Activated CD4-positive, alpha-beta T cell treated with anti-CD3 and anti-CD28 coated beads, Interleukin-10, Interleukin-2, amounts not matched to agents 100 ng/mL and 50 ng/mL, durations not matched to agents 16 hours and 8 hours (primary cell): ENCODE measurements around the gene GRIA1.

Source experiments
- DNase-seq: peaks from one replicate; pipeline ENCODE4 v3.0.0-alpha.2; 2020

Gene GRIA1

DNA sequence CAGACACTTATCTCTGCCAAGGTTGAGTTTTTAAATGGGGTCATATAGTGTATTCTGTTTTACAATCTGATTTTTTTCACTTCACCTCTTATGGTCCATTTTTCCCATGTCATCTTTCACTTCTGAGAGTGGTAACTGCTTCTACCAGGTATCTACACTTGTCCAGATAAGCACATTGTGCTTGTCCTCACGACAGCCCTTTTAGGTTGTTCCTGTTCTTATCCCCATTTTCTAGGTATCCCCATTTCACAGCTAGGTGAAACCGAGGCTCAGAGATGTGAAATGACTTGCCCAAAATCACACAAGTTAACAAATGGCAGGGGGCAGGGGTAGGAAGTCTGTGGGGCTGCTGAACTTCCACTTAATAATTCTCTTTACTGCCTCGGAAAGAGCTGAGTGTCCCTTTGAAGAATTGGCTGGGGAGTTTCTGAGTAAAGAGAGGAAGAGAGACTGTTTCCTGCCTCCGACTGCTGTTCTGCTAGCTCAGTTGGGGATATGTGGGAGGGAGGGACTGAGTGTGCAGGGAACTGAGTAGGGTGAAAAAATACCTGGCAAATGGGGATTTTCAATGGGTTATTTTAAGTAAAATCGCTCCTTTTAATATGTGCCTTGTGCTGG, 255.4 kb downstream of the GRIA1 start:
- DNase-seq, result no peak

DNA sequence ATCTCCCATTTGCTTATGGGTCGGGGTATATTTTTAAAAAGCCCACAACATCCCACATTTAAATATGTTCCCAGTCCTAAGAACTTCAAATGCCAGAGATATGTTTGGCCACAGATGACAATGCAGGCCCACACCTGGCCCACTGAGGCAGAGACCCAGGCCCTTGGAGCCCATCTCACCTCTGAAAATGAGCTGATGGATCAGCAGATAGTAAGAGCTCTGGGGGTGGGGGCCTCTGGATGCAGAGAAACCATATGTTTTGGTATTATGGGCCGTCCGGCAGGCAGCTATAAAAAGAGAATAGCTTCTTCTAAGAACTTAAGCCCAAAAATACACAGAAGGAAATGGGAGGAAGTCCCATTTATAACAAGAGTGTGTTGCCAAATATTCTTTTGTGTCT, 256.0 kb downstream of the GRIA1 start:
- no peak for DNase-seq

DNA sequence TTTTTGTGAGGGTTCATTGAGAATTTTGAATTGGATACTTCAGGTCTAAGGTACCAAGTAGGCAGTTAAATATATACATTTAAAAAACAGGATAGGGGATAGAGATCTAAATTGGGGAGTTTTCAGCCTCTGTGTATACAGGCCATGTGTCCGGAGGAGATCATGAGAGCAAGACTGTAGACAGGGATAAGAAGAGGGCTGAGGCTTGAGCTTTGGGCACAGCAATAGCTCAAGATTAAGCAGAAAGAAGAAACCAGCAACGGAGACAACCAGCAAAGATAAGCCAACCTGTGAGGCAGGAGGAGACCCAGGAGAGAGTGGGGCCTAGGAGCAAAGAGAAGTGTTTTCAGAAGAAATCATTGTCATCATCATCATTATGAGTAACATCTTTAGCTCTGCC, 258.4 kb downstream of the GRIA1 start:
- DNase-seq, result no peak

DNA sequence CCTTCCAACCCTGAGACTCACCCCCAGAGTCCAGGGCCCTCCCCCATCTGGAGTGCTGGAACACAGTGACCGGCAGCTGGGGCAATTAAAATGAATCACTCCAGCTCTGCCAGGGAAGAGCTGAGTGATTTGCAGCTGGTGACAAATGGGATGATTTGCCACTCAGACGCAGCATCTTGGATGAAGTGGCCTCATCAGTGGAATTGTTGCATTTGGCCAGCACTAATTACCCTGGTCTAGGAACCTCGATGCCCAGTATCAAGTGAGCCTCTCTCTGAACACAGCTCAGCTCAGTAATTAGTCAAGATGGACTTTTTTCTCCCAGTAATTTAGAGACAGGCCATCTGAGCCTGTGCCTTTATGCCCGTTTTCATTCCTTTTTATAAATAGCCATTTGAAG, 259.5 kb downstream of the GRIA1 start:
- no peak for DNase-seq

DNA sequence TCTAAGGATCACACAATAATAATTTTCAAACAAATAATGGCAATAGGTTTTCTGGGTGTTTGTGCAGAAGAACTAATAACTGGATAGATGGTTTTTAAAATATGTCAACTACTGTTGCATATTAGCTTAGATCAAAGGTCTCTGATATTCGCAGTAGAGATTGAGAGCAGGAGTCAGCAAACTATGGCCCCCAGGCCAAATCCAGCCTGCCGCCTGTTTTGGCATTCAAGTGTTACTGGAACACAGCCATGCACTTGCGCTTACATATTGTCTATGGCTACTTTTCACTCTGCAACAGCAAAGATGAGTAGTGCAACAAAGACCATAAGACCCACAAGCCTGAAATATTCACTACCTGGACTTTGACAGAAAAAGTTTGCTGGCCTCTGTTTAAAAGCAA, 260.8 kb downstream of the GRIA1 start:
- no peak for DNase-seq

DNA sequence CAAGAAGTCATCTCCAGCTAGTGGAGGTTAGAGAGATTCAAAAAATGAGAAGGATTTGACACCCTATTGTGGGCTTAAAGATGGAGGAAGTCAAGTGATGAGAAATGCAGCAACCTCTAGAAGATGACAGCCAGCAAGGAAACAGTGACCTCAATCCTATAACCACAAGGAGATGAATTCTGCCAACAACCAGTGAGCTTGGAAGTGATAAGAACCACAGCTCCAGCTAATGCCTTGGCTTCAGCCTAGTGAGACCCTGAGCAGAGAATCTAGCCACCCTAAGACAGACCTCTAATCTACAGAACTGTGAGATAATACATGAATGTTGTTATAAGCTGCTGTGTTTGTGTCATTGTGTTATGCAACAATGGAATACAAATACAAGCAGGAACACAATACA, 262.4 kb downstream of the GRIA1 start:
- no peak for DNase-seq

DNA sequence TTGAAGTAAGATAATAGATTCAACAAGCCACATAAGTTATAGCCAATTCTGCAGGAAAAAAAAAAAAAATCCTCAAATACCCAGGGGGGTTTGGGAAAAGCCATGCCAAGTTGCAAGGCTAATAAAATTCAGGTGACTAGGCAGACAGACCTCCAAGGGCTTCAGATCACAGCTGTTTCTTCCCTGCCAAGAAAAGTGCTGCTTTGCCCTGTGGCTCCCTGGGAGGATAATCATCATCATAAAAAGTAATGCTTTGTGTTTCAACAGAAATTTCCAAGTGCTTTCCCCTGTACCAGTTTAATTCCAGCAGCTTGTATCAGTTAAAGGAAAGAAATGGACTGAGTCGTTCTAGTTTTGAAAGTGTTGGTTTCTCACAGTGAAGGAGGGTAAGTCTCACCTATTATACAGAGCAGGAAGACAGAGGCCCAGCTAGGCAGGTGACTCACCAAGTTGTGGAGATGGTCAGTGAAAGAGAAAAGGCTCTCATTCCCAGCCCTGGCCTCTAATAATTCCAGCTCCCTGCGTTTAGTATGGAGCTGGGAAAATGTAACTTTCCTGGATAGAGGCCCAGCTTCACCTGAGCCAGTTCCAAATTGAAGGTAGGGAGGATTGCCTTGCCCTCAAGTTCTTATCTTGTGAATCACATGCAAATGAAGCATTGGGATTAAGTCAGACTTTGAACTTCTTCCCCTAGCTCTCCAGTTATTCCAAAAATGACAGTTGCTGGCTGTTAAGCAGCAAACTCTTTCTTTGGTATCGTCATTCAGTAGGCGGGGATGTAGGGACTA, 263.4 kb downstream of the GRIA1 start:
- DNase-seq, result no peak

DNA sequence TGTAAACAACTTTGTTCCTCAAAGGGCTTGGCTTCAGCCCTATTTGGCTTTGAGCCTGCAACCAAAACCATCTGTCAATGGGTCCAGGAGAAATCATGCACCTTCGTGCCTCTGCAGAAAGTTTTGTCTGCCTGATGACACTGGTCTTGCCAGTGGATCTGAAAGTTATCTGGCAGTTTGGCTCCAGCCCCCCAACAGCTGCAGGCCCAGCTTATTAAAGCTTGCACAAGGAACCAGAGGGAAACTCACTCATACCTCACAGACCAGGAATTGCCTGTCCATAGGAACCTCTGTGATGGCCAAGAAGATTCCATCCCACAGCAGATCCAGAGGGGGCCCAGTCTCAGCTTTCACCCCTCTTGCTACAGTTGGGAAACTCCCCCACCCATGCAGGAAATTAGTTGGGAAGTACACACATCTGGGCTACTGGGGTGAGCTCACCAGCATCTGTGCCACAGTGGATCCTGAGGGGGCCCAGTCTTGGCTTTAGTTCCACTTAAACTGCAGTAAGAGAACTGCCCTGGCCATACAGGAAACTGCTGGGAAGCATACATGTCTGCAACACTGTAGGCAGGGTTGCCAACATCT, 265.5 kb downstream of the GRIA1 start:
- DNase-seq, result no peak

DNA sequence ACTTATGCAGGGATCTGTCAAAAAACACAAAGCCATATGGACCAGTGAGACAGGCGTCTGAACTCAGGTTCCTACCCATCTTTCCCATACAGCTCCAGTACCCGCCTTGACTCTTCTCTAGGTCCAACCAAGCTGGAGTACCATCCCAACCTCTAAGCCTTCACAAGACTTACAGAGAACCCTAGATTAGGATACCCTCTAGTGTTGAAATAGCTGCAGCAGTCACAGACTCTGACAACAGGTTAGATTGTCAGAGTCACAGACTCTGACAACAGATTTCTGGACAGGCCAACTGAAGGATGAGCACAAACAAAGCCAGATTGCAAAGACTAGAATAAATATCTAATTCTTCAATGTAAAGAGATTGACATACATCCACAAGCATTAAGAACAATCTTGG, 266.1 kb downstream of the GRIA1 start:
- no peak for DNase-seq

DNA sequence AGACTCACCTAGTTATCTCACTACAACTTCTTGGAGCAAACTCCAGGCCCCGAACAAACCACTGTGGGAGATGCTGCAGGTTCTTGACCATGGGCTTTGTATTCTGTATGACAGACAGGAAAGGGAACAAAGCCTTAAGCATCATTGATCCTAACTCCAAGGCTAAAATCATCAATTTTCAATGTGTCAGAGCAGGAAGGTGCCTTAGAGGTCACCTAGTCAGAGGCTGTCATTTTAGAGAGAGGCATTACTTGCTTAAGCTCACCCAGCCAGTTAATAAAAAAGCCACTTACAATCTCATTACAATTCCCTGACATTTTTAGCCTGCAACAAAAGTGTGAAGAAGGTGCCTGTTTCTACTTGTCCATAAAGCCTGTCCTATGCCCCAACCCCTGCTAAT, 275.5 kb downstream of the GRIA1 start:
- no peak for DNase-seq

DNA sequence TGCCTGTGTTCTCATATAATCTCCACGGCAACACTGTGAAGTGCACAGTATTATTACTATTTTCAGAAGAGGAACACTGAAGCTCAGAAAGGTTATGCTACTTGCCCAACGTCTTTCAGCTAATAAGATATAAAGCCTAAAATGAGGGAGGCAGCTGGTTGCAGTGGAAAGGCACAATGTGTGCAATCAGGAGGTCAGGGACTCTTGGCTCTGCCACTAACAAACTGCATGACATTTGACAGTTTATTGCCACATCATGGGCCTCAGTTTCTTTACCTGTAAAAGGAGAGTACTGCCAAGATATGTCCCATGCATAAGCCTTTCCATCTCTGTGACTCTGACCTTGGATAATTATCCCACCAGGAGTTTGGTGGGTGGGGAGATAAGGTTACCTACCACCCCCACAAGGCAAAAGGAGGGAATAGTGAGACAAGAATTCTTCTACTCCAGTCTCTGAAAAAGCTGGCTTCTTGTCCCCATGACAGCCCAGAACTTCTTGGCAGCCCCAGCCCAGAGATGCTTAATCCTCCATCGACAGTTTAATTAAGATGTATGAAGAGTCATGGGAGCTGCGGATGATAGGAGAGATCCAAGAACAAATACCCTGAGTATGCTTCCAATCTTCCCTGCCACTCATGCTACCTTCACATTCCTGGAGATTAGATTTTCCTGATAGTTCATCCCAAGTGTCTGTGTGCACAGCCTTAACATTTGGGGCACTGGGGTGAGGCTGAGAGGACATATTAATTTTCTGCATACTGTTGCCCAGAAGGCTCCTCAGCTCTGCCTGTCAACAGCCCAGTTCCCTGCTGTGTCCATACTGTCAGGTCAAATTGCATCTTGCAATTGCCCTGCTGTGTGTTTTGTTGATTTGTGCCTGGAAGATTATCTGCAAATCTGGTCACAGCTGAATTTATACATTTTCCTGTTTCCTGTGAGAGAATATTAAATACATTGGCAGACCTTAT, 277.0 kb downstream of the GRIA1 start:
- DNase-seq, result no peak

DNA sequence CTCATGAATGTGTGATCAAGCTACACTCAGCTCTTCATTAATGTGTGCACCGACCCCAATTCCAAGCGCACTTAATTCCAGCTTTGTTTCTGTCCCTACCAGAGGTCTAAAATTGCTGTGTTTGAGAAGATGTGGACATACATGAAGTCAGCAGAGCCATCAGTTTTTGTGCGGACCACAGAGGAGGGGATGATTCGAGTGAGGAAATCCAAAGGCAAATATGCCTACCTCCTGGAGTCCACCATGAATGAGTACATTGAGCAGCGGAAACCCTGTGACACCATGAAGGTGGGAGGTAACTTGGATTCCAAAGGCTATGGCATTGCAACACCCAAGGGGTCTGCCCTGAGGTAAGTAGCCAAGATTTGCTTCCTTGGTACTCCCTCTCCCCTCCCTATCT, 279.6 kb downstream of the GRIA1 start:
- DNase-seq, result no peak

DNA sequence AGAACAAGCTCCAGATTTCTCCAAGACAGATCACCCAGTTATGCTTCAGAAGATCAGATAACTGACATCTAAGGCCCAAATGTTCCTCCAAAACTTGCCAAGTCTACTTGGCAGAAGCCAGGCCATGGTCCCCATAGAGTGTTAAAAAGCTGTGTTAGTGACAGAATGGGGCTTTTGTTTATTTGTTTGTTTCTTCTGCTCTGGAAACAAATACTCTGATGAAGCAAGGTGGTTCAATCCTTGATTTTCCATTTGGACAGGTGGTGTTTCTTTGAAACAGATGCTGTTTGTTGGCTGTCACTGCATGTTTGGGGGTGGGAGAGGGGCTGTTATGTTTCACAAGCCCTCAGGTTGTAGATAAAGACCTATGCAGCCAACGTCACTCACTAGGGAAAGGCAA, 284.2 kb downstream of the GRIA1 start:
- no peak for DNase-seq

DNA sequence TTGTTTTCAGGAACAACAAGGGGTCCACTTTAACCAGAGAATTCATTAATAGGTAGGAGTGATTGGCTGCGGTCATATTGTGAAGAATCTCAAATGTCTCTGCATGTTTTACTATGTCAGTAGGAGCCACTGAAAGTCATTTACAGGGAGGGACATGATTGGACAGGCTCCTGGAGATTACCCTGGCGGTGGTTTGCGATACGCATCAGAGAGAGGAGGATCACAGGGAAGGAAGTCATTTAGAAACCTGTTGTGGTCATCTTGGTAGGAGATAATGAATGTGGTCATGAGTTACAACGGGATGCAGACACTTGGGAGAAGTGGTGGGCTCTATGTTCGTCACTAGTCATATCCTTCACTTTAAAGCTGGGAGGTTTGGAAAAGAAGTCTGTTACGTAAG, 285.5 kb downstream of the GRIA1 start:
- DNase-seq, result peak; percentile 28

DNA sequence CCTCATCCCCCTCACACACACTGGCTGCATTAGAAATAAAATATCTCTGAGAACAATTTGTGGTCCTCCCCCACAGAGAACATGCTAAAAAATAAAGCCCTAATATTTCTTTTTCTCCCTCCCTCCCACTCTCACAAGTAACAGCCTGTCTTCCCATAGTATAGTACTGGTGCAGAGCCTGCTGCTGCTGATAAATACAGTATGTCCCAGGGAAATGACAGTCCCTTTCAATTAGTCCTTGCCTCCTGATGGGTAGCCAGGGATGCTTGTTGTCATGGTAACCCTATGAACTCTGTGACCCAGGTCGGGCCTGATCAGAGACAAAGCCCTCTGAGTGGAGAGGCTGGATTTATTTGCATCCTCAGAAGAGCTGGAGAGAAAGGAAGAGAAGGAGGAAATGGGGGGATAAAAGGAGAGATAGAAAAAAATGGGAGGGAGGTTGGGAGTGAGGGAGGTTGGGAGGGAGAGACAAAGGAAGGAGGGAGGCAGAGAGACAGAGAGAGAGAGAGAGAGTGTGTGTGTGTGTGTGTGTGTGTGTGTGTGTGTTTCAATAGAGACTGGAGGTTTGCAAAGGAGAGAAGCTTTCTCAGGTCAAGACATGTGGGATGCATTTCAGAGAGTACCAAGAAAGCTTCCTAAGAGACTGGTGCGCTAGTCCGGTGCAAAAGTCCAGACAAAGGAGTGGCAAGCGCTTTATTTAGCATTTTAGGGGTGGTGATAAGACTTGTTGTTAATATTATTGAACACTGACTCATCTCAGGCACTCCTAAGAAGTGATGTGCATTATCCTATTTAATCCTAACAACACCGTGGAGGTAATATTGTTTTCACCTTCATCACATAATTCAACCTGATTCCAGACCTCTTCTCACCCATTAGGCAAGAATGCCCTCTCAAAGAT, 287.5 kb downstream of the GRIA1 start:
- DNase-seq, result no peak

DNA sequence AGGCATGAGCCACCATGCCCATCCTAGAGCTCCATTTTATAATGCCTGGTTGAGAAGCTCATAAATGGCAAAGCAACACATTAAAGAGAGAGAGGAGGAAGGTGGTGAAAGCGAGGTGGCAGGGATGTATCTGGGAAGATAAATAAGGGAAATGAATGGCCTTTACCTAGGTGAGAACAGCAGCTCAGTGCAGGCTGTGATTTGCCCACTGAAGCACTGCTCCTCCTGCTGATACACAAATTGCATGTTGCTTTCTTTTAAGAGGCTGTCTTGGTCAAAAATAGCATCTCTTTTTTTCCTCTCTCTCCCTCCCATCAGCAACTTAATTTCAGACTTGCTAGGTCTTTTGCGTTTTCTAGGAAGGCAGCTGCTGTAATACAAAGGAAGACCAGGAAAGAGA, 289.4 kb downstream of the GRIA1 start:
- no peak for DNase-seq

DNA sequence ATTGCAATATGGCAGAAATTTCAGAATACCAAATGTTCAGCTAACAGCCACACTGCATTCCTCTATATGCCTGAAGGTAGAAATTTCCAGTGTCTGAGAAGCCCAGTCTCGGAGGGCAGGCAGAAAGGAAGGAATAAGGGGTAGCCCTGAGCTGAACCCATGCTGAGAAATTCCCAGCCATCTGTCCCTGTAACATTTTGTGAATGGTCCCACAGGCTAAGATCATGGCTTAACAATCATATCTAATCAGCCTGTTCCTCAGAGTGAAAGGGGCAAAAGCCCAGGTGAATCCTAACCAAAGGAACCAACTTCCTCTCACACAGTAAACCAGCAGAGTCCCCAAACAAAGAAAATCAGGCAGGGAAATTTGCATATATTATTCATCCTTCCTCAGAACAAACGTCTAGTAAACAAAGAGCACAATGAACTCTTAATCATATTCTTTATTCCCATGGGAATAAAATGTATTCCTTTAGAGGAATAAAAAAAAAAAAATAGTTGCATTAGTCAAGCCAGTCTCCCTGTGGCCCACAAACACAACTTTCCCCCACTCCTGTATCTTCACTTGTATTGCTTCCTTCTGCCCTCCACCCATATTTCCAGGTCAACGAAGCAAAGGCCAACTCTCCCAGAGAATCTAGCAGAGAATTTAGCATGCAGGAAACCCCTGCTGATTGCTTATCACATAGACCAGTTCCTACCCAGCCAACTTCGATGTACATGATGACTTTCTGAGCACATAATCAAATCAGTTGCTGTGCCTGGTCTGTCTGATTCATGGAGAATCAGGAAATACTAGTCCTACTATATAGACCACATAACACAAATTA, 290.6 kb downstream of the GRIA1 start:
- DNase-seq, result no peak

DNA sequence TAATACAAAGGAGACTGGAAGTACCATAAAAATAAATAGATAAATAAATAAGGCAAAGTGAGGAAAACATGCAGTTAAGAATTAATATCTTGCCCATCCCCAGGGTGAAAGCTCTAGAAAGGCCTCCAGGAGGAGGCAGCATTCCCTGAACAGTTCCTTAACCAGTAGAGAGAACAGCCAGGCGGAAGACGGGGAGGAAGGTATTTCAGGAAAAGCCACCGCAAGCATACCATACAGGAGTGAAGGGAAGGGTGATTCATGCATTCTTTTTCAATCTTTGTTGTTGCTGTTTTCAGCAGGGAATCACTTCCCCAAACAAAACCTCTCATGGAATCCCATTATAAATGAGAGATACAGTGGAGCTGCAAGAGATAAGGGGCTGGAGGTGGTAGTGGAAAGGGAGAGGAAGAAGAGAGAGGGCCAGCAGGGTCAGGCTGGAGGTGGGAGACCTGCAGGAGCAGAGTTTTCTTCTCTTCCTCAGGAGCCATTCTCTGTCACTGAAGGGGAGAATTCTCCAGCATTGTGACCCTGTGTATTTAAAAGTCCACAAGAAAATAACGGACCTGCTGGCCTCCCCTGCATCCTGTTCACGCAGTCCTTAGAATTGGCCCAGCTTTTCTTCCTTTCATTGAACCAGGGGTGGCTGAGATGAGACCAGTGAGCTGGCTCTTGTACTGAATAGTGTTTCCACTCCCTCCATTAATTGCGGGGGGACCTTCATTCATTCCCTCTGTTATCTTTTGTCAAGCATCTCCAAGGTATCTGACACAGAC, 292.3 kb downstream of the GRIA1 start:
- DNase-seq, result no peak

DNA sequence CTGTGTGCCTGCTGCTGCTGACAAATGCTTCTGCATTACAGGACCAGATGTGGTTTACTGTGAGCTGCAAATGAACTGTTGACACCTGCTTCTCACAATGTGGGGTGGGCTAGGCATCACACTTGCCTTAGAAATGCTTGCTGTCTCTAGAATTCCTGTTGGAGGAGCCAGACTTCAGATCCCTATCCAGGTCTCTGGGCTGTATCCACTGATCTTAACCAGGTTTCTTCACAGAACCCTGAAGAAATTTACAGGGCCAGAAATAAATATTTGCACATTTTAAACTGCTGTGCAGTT, 292.8 kb downstream of the GRIA1 start:
- DNase-seq, result no peak

DNA sequence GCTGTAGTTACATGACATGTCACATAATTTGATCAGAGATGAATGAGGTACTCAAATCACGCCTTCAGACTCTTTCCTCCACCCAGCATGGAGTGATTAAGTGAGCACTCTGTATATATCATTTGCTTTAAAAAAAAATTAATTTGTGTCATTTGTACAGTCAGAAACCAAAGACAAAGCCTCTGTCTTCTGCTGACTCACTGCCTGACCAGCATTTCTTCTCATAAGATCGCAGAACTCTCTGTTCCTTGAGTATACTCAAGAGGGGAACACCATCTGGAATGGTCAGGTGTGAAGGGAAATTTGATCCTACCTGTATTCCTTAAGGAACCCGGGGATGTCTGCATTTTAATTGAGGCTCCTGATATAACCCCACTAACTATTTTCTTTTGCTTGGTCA, 293.8 kb downstream of the GRIA1 start:
- DNase-seq, result no peak

DNA sequence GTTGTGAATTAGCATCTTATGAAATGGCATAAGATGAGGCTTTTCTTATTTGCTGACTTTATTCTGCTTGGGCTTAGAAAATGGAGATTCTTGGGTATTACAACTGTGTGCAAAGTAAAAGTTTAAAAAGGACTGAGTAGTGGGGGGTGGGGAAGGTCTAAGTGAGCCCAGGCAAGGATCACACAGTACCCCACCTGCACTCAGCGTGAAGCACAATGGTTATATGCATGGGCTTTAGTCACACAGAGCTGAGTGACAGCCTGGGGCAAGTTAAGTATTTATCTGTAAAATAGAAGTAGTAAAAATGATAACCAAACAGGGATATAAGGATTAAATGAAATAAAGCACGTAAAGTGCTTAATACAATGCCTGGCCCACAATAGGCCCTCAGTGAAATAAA, 300.9 kb downstream of the GRIA1 start:
- DNase-seq, result no peak
